RWPE1 (cell line): Measurements from ENCODE around the gene EFNA5.
A peak's percentile ranks its signal among the peaks of the same experiment; 100 is the strongest.

Source experiments
- CTCF ChIA-PET: fragments of 350-600 bp; sonication (Branson Sonifier 250); formaldehyde crosslinking; extraction: SDS; loops from one replicate; lab custom pipeline; 2021; lab: Yijun Ruan, JAX
- POLR2A ChIA-PET: fragments of 400-600 bp; formaldehyde crosslinking; extraction: SDS; loops from one replicate; lab custom pipeline; 2020; ENCODE audit warnings: antibody characterized with exemption; ENCODE audit not compliant: low non-redundant PET; lab: Yijun Ruan, JAX
- DNase-seq: peaks from one replicate; pipeline ENCODE4 v3.0.0; 2012; ENCODE audit warnings: low spot score
- H3K27ac ChIP-seq: fragments of 450-650 bp; 2 replicates; pipeline ENCODE4 v1.5.1; 2017
- CTCF ChIP-seq: fragments of 450-650 bp; conservative IDR thresholded peaks from 2 replicates; pipeline ENCODE4 v1.5.1; 2017; ENCODE audit warnings: low read depth, mild to moderate bottlenecking

The EFNA5 gene

GRCh38 chr5:107590686-107591085 lies 80.1 kb downstream of the EFNA5 start:
- H3K27ac ChIP-seq, result no peak overlapping the region
- CTCF ChIA-PET, result interaction anchor here (0.9 kb wide), 1 partner anchor 13 kb away, joined by 3 read pairs; no protein-coding TSS in a partner anchor
- DNase-seq, result no peak
- POLR2A ChIA-PET, result no interaction called here
- TF ChIP-seq CTCF, result no peak

- H3K27ac ChIP-seq, result no peak overlapping the region
- CTCF ChIA-PET, result no interaction called here
- POLR2A ChIA-PET, result no interaction called here
- TF ChIP-seq CTCF, result no peak
- DNase-seq, result no peak
Observed at GRCh38 chr5:107589520-107590193, 81.1 kb downstream of the EFNA5 start.

GRCh38 chr5:107582625-107583024 lies 88.1 kb downstream of the EFNA5 start:
- DNase-seq, result no peak
- no peak for TF ChIP-seq CTCF
- H3K27ac ChIP-seq, result no peak overlapping the region
- ChIA-PET CTCF (interaction anchor here (0.5 kb wide), 1 partner anchor 1673 kb away, joined by 5 read pairs; no protein-coding TSS in a partner anchor), POLR2A (no interaction called here)

- ChIA-PET POLR2A (no interaction called here), CTCF (interaction anchor here (0.6 to 1.2 kb wide), 3 partner anchors 11 to 275 kb away, joined by 3 to 5 read pairs (median 3); no protein-coding TSS in a partner anchor)
- no peak overlapping the region; the same call in 1 of the 2 replicates for H3K27ac ChIP-seq
- no peak for DNase-seq
- TF ChIP-seq CTCF, result no peak
Observed at GRCh38 chr5:107580889-107581820, 89.6 kb downstream of the EFNA5 start.

- ChIA-PET CTCF (interaction anchor here (1.0 kb wide), 1 partner anchor 119 kb away, joined by 4 read pairs; no protein-coding TSS in a partner anchor), POLR2A (no interaction called here)
- no peak for TF ChIP-seq CTCF
- peak overlapping the region; percentile 63 for H3K27ac ChIP-seq
- DNase-seq, result peak; percentile 63
Observed at GRCh38 chr5:107578051-107578635, 92.6 kb downstream of the EFNA5 start.
